C4-2B (cell line): ENCODE data around the gene CACNB3.

Experiments
- ZFX ChIP-seq: fragments of 450-650 bp; IDR thresholded peaks from 2 replicates; pipeline ENCODE4 v1.6.1; 2017
- TF ChIP-seq, protein P1 (sequence below): fragments of 450-650 bp; conservative IDR thresholded peaks from 2 replicates; pipeline ENCODE4 v1.5.1; 2017; ENCODE audit warnings: mild to moderate bottlenecking

DNA sequence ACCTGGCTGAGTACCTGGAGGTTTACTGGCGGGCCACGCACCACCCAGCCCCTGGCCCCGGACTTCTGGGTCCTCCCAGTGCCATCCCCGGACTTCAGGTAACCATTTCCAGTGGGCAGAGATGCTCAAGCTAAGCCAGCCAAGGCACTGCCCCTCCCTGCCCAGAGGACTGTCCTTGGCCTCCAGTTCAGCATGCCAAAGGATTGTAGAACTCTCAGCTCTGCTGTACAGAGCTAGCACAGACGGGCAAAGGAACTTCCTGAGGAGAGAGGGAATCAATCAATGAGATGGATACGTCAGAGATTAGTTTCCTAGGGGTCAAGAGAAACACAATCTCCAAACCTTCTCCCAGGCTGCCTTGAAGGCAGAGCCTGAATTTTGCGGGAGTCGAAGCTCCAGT, 8.7 kb downstream of the CACNB3 start:
- TF ChIP-seq, protein P1, sequence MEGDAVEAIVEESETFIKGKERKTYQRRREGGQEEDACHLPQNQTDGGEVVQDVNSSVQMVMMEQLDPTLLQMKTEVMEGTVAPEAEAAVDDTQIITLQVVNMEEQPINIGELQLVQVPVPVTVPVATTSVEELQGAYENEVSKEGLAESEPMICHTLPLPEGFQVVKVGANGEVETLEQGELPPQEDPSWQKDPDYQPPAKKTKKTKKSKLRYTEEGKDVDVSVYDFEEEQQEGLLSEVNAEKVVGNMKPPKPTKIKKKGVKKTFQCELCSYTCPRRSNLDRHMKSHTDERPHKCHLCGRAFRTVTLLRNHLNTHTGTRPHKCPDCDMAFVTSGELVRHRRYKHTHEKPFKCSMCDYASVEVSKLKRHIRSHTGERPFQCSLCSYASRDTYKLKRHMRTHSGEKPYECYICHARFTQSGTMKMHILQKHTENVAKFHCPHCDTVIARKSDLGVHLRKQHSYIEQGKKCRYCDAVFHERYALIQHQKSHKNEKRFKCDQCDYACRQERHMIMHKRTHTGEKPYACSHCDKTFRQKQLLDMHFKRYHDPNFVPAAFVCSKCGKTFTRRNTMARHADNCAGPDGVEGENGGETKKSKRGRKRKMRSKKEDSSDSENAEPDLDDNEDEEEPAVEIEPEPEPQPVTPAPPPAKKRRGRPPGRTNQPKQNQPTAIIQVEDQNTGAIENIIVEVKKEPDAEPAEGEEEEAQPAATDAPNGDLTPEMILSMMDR = no peak
- TF ChIP-seq ZFX = no peak
